ENCODE measurements around the gene GALNT2. TPM values are rescaled to one million over a fixed set of nuclear protein-coding genes. Genes with fewer than 3 reads are reported as not detected.
A peak's percentile ranks its signal among the peaks of the same experiment; 100 is the strongest.

GALNT2 gene
- total and polyA plus RNA-seq, 9 of the 15 experiments (the other 6 are each of a cell fraction or from before 2014, with no cell fraction given), result 1.6 to 106 (median 51.9) TPM

GRCh38 chr1:230152999-230153398 lies 86.0 kb downstream of the GALNT2 start:
- CTCF ChIA-PET (ENCODE audit: low intra/inter-chr PET ratio), result no interaction called here
- no peak overlapping the region for H2AFZ ChIP-seq (ENCODE audit: low read depth, low read length)
- intact Hi-C loops (cut with micrococcal nuclease) (loop anchor here (10.0 kb wide), 1 partner anchor 598 kb away; the partner anchor contains the start of gene ABCB10), in situ Hi-C loops (cut with MboI) (no loop called here)
- H4K20me1 ChIP-seq (replicated peaks; ENCODE audit: control insufficient read depth, insufficient read depth, low read length), result no peaks in the 10 kb centered on the region
- H3K4me2 ChIP-seq (ENCODE audit: insufficient read depth, low read length), result peak overlapping the region; percentile 28; the same call in 1 of the 2 replicates
- 15% methylated on average over 6 of the region's 6 CpGs for WGBS (ENCODE audit: insufficient coverage, low coverage, missing lambda C conversion rate)
- H3K79me2 ChIP-seq (ENCODE audit: control insufficient read depth, insufficient read depth, low read length), result peaks cover 98% of the 10 kb centered on the region
- no peak overlapping the region for H3K4me3 ChIP-seq
- POLR2A ChIA-PET, result interaction anchor here (0.9 to 2.0 kb wide), 5 partner anchors 9 to 66 kb away, joined by 3 to 10 read pairs (median 4); no protein-coding TSS in a partner anchor
- ATAC-seq, result peak; percentile 39
- H3K9ac ChIP-seq (ENCODE audit: insufficient read depth in 1 of 2, low read depth in 2 of 2, low read length in 2 of 2), result no peak overlapping the region
- no peaks in the 10 kb centered on the region for H3K27me3 ChIP-seq (ENCODE audit: control insufficient read depth in 2 of 2, insufficient read depth in 2 of 2, low read length in 2 of 2)
- BruUV-seq (replicated peaks), result no TSS peak
- peak; percentile 59 for FAIRE-seq
- no peaks in the 10 kb centered on the region for H3K9me1 ChIP-seq (ENCODE audit: control insufficient read depth, insufficient read depth, low read length)
- peak in 1 of 4 experiments; percentile 63 for DNase-seq (ENCODE audit: extremely low read depth in 1 of 4, low spot score in 3 of 4)
- no peaks in the 10 kb centered on the region for H3K9me3 ChIP-seq (replicated peaks; ENCODE audit: control insufficient read depth, insufficient read depth, low read depth, low read length)
- peak overlapping the region; percentile 31; the same call in 1 of the 3 replicates for H3K27ac ChIP-seq (ENCODE audit: extremely low read depth, low read depth, low read length)
- peaks cover 6% of the 10 kb centered on the region; the same call in 1 of the 3 replicates for H3K36me3 ChIP-seq (ENCODE audit: control insufficient read depth, insufficient read depth, low read length)
- peaks cover 66 to 88% of the 10 kb centered on the region in 2 experiments for H3K4me1 ChIP-seq (replicated peaks in 1 of 2; ENCODE audit: control insufficient read depth in 2 of 2, insufficient read depth in 2 of 2, low read length in 2 of 2)
- TF ChIP-seq BHLHE40 (IDR thresholded peaks at IDR 0.05; ENCODE audit: low read length) (peak; percentile 38; the same call in 1 of the 2 replicates), RCOR1 (IDR thresholded peaks at IDR 0.05; ENCODE audit: borderline replicate concordance in 1 of 2, low read depth in 2 of 2, low read length in 2 of 2) (peak in 1 of 2 experiments; percentile 74; a peak in 2 of 4 replicates), ARID1B (IDR thresholded peaks at IDR 0.05) (peak; percentile 40), ZNF134 (CRISPR knock-in tag; conservative IDR thresholded peaks at IDR 0.05) (no peak), HNRNPL (IDR thresholded peaks at IDR 0.05; ENCODE audit: low read depth, low read length) (no peak), TFE3 (CRISPR knock-in tag; IDR thresholded peaks at IDR 0.05) (no peak), PHF21A (IDR thresholded peaks at IDR 0.05; ENCODE audit: borderline replicate concordance, low read depth) (no peak), MEIS2 (IDR thresholded peaks at IDR 0.05; ENCODE audit: partially characterized antibody) (no peak), CTBP1 (IDR thresholded peaks at IDR 0.05; ENCODE audit: borderline replicate concordance) (no peak), POLR2H (tag; IDR thresholded peaks at IDR 0.05; ENCODE audit: low read depth) (no peak), ADNP (tag; IDR thresholded peaks at IDR 0.05) (no peak), SMARCA4 (IDR thresholded peaks at IDR 0.05) (0 out of 2 replicates have a peak, but pooled peaks have one; percentile 34), ZNF3 (CRISPR knock-in tag; IDR thresholded peaks at IDR 0.05) (no peak), MBD1 (CRISPR knock-in tag; IDR thresholded peaks at IDR 0.05) (no peak), MTA2 (IDR thresholded peaks at IDR 0.05; ENCODE audit: low read depth) (peak; percentile 24; the same call in 1 of the 2 replicates), ZFX (CRISPR knock-in tag; IDR thresholded peaks at IDR 0.05) (peak; percentile 62), EWSR1 (IDR thresholded peaks at IDR 0.05; ENCODE audit: borderline replicate concordance, low read depth, partially characterized antibody) (no peak), SMARCE1 (IDR thresholded peaks at IDR 0.05) (0 out of 2 replicates have a peak, but pooled peaks have one; percentile 37), DPF2 (IDR thresholded peaks at IDR 0.05) (peak; percentile 68), GTF2B (IDR thresholded peaks at IDR 0.05; ENCODE audit: extremely low read depth, insufficient read length) (no peak), ZNF121 (CRISPR knock-in tag; conservative IDR thresholded peaks at IDR 0.05) (no peak)

All from K562 (cell line).